Measurements from ENCODE around the gene SAMD3. TPM values are rescaled to one million over a fixed set of nuclear protein-coding genes. Genes with fewer than 3 reads are reported as not detected.

Gene SAMD3
- total and polyA plus RNA-seq, 2 donors (not counting 3 experiments of a cell fraction or from before 2014, with no cell fraction given): not detected

GRCh38 chr6:130223508-130223907, 757 bp upstream of the SAMD3 start:
- dilution Hi-C loops (cut with MboI; ENCODE audit: extremely low pct_ligation_motif_present, low sequenced_read_pairs): no loop called here
- H3K36me3 ChIP-seq (ENCODE audit: control insufficient read depth in 2 of 2, extremely low read depth in 1 of 2, insufficient read depth in 2 of 2, low read length in 2 of 2): no peaks in the 10 kb centered on the region
- ChIA-PET POLR2A (no interaction called here), CTCF (interaction anchor here (1.0 kb wide), 1 partner anchor 9 kb away, joined by 3 read pairs; no protein-coding TSS in a partner anchor)
- H3K4me2 ChIP-seq (ENCODE audit: insufficient read depth, low read length): no peak overlapping the region
- H3K9ac ChIP-seq (replicated peaks; ENCODE audit: extremely low read depth, insufficient read depth, low read length): no peak overlapping the region
- H3K9me3 ChIP-seq (replicated peaks; ENCODE audit: control insufficient read depth, insufficient read depth, low read length): no peaks in the 10 kb centered on the region
- H3K9me1 ChIP-seq (replicated peaks; ENCODE audit: control insufficient read depth, extremely low read depth, insufficient read depth, low read length): no peaks in the 10 kb centered on the region
- no peak for TF ChIP-seq POLR2A (IDR thresholded peaks at IDR 0.05; ENCODE audit: low read depth, low read length)
- TF ChIP-seq CTCF (IDR thresholded peaks at IDR 0.05; ENCODE audit: extremely low read depth in 1 of 2, insufficient read depth in 1 of 2, low read depth in 1 of 2, low read length in 2 of 2): no peak
- no peak for TF ChIP-seq MAX (IDR thresholded peaks at IDR 0.05; ENCODE audit: insufficient read depth, insufficient read length)
- TF ChIP-seq JUN (IDR thresholded peaks at IDR 0.05; ENCODE audit: borderline replicate concordance, insufficient read depth, insufficient read length, low read depth): no peak
- no peak for TF ChIP-seq FOS (IDR thresholded peaks at IDR 0.05; ENCODE audit: borderline replicate concordance, insufficient read depth, low read length)
- no peak for TF ChIP-seq GATA2 (IDR thresholded peaks at IDR 0.05; ENCODE audit: insufficient read depth, insufficient read length, low read depth, low read length)
- TF ChIP-seq POLR2AphosphoS5 (IDR thresholded peaks at IDR 0.05; ENCODE audit: insufficient read depth, low read depth, low read length): no peak
- no peak for TF ChIP-seq MYC (IDR thresholded peaks at IDR 0.05; ENCODE audit: low read depth, low read length)
- no peak for TF ChIP-seq EZH2 (IDR thresholded peaks at IDR 0.05; ENCODE audit: borderline replicate concordance, low read depth, low read length, severe bottlenecking)
- peaks cover 0 to 2% of the 10 kb centered on the region in 2 experiments for H3K27me3 ChIP-seq (ENCODE audit: control insufficient read depth in 2 of 2, insufficient read depth in 2 of 2, low read length in 2 of 2)
- H4K20me1 ChIP-seq (replicated peaks; ENCODE audit: control insufficient read depth, extremely low read depth, insufficient read depth, low read length): no peaks in the 10 kb centered on the region
- FAIRE-seq: no peak
- intact Hi-C loops (cut with micrococcal nuclease): no loop called here
- H3K27ac ChIP-seq (ENCODE audit: insufficient read depth, low read depth, low read length): no peak overlapping the region
- H3K79me2 ChIP-seq (ENCODE audit: control insufficient read depth, insufficient read depth, low read length): no peaks in the 10 kb centered on the region
- H2AFZ ChIP-seq (ENCODE audit: low read depth, low read length): no peak overlapping the region
- BruUV-seq (replicated peaks): no TSS peak
- no peak overlapping the region for H3K4me3 ChIP-seq (replicated peaks in 1 of 3; ENCODE audit: insufficient read depth in 1 of 3, low read depth in 1 of 3, low read length in 3 of 3)
- H3K4me1 ChIP-seq (ENCODE audit: control insufficient read depth, extremely low read depth, insufficient read depth, low read length): no peaks in the 10 kb centered on the region
- no peak for DNase-seq (ENCODE audit: low read depth, low spot score)

All from endothelial cell of umbilical vein (primary cell).